Ishikawa (cell line): ENCODE measurements around the gene PLA2G15.

ENCODE experiments used
- CREB1 ChIP-seq: IDR thresholded peaks from 2 replicates; pipeline ENCODE4 v1.6.1; 2012; ENCODE audit warnings: low read depth
- EP300 ChIP-seq: IDR thresholded peaks from 2 replicates; pipeline ENCODE4 v1.6.1; 2012; ENCODE audit warnings: borderline replicate concordance
- NFIC ChIP-seq: IDR thresholded peaks from 2 replicates; pipeline ENCODE4 v1.6.1; 2012
- RAD21 ChIP-seq: IDR thresholded peaks from 2 replicates; pipeline ENCODE4 v1.6.1; 2012; ENCODE audit warnings: low read depth
- TAF1 ChIP-seq: IDR thresholded peaks from 2 replicates; pipeline ENCODE4 v1.6.1; 2012; ENCODE audit warnings: low read depth, mild to moderate bottlenecking
- TCF12 ChIP-seq: IDR thresholded peaks from 2 replicates; pipeline ENCODE4 v1.6.1; 2012; ENCODE audit warnings: low read depth
- TEAD4 ChIP-seq: IDR thresholded peaks from 2 replicates; pipeline ENCODE4 v1.6.1; 2012
- YY1 ChIP-seq: IDR thresholded peaks from 2 replicates; pipeline ENCODE4 v1.6.1; 2012; ENCODE audit warnings: low read depth
- ZBTB7A ChIP-seq: IDR thresholded peaks from 2 replicates; pipeline ENCODE4 v1.6.1; 2012; ENCODE audit warnings: low read depth
- TF ChIP-seq, protein P1 (sequence below): IDR thresholded peaks from 2 replicates; pipeline ENCODE4 v1.6.1; 2012
- TF ChIP-seq, protein P2 (sequence below): IDR thresholded peaks from 2 replicates; pipeline ENCODE4 v1.6.1; 2012
- TF ChIP-seq, protein P3 (sequence below): IDR thresholded peaks from 2 replicates; pipeline ENCODE4 v1.6.1; 2012; ENCODE audit warnings: low read depth, mild to moderate bottlenecking

DNA sequence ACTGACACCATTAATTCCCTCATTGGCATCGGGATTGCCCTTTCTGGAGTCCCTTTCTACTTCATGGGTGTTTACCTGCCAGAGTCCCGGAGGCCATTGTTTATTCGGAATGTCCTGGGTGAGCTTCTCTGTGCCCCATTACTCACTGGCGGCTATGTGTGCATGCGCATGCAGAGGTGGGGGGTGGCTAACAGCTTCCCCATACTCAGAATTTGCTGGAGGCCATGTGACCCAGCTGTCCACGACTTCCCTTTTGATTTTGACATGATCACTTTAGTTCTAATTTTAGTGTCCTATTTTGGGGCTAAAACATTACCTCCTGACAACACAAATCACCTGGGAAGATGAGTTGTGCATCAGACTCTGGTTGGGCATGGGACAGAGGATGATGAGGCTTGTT, 51.5 kb downstream of the PLA2G15 start:
- TF ChIP-seq TEAD4 (no peak), NFIC (no peak), ZBTB7A (no peak), RAD21 (no peak), EP300 (no peak), CREB1 (no peak), TCF12 (no peak), YY1 (no peak), TAF1 (no peak)
- TF ChIP-seq, protein P1, sequence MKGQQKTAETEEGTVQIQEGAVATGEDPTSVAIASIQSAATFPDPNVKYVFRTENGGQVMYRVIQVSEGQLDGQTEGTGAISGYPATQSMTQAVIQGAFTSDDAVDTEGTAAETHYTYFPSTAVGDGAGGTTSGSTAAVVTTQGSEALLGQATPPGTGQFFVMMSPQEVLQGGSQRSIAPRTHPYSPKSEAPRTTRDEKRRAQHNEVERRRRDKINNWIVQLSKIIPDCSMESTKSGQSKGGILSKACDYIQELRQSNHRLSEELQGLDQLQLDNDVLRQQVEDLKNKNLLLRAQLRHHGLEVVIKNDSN = no peak
- TF ChIP-seq, protein P2, sequence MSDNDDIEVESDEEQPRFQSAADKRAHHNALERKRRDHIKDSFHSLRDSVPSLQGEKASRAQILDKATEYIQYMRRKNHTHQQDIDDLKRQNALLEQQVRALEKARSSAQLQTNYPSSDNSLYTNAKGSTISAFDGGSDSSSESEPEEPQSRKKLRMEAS = no peak
- TF ChIP-seq, protein P3, sequence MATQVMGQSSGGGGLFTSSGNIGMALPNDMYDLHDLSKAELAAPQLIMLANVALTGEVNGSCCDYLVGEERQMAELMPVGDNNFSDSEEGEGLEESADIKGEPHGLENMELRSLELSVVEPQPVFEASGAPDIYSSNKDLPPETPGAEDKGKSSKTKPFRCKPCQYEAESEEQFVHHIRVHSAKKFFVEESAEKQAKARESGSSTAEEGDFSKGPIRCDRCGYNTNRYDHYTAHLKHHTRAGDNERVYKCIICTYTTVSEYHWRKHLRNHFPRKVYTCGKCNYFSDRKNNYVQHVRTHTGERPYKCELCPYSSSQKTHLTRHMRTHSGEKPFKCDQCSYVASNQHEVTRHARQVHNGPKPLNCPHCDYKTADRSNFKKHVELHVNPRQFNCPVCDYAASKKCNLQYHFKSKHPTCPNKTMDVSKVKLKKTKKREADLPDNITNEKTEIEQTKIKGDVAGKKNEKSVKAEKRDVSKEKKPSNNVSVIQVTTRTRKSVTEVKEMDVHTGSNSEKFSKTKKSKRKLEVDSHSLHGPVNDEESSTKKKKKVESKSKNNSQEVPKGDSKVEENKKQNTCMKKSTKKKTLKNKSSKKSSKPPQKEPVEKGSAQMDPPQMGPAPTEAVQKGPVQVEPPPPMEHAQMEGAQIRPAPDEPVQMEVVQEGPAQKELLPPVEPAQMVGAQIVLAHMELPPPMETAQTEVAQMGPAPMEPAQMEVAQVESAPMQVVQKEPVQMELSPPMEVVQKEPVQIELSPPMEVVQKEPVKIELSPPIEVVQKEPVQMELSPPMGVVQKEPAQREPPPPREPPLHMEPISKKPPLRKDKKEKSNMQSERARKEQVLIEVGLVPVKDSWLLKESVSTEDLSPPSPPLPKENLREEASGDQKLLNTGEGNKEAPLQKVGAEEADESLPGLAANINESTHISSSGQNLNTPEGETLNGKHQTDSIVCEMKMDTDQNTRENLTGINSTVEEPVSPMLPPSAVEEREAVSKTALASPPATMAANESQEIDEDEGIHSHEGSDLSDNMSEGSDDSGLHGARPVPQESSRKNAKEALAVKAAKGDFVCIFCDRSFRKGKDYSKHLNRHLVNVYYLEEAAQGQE = no peak
